ENCODE results near the gene SLC24A3.

The SLC24A3 gene

GRCh38 chr20:19427480-19427879, 215.0 kb downstream of the SLC24A3 start:
- no peak for TF ChIP-seq ZFX (IDR thresholded peaks at IDR 0.05; ENCODE audit: borderline replicate concordance)
- no peak for TF ChIP-seq CTCF (IDR thresholded peaks at IDR 0.05)
- no peak overlapping the region for H3K27ac ChIP-seq

- no peak overlapping the region for H3K27ac ChIP-seq
- no peak for TF ChIP-seq CTCF (IDR thresholded peaks at IDR 0.05)
- TF ChIP-seq ZFX (IDR thresholded peaks at IDR 0.05; ENCODE audit: borderline replicate concordance) = no peak
Observed at GRCh38 chr20:19427913-19428312, 215.5 kb downstream of the SLC24A3 start.

GRCh38 chr20:19428324-19428723, 215.9 kb downstream of the SLC24A3 start:
- no peak overlapping the region for H3K27ac ChIP-seq
- TF ChIP-seq CTCF (IDR thresholded peaks at IDR 0.05) (no peak), ZFX (IDR thresholded peaks at IDR 0.05; ENCODE audit: borderline replicate concordance) (no peak)

- TF ChIP-seq ZFX (IDR thresholded peaks at IDR 0.05; ENCODE audit: borderline replicate concordance) (no peak), CTCF (IDR thresholded peaks at IDR 0.05) (no peak)
- no peak overlapping the region for H3K27ac ChIP-seq
Observed at GRCh38 chr20:19429538-19429937, 217.1 kb downstream of the SLC24A3 start.

- H3K27ac ChIP-seq = no peak overlapping the region
- TF ChIP-seq CTCF (IDR thresholded peaks at IDR 0.05) (no peak), ZFX (IDR thresholded peaks at IDR 0.05; ENCODE audit: borderline replicate concordance) (no peak)
Observed at GRCh38 chr20:19430641-19431315, 218.3 kb downstream of the SLC24A3 start.

GRCh38 chr20:19431316-19431700, 218.9 kb downstream of the SLC24A3 start:
- TF ChIP-seq CTCF (IDR thresholded peaks at IDR 0.05) = no peak
- no peak for TF ChIP-seq ZFX (IDR thresholded peaks at IDR 0.05; ENCODE audit: borderline replicate concordance)
- H3K27ac ChIP-seq = no peak overlapping the region

GRCh38 chr20:19431906-19432305, 219.5 kb downstream of the SLC24A3 start:
- TF ChIP-seq CTCF (IDR thresholded peaks at IDR 0.05) (no peak), ZFX (IDR thresholded peaks at IDR 0.05; ENCODE audit: borderline replicate concordance) (no peak)
- H3K27ac ChIP-seq = no peak overlapping the region
